Mammary epithelial cell (primary cell): ENCODE measurements around the gene CEMP1.

Experiments used
- CTCF ChIP-seq, 2 donors: IDR thresholded peaks in 1 of 2; conservative IDR thresholded peaks in 1 of 2; 2 replicates each; pipeline ENCODE4 v1.5.1; 2011 to 2012; ENCODE audit warnings: inconsistent platforms in 2 of 2, low read length in 2 of 2, mild to moderate bottlenecking in 2 of 2, control low read depth in 1 of 2, low read depth in 1 of 2; ENCODE audit not compliant: insufficient read depth in 1 of 2; ENCODE audit errors: extremely low read depth in 1 of 2
- EZH2 ChIP-seq: IDR thresholded peaks from 2 replicates; pipeline ENCODE4 v1.6.1; 2012; ENCODE audit warnings: low read length, inconsistent platforms, borderline replicate concordance

- no peak for TF ChIP-seq CTCF (conservative IDR thresholded peaks at IDR 0.05 in 1 of 2, IDR thresholded peaks at IDR 0.05 in 1 of 2; ENCODE audit: extremely low read depth in 1 of 2, insufficient read depth in 1 of 2, low read depth in 1 of 2, low read length in 2 of 2)
- no peak for TF ChIP-seq EZH2
These were observed 47.0 kb downstream of the CEMP1 start for GRCh38 chr16:2483939-2484897.
